ENCODE data around the gene VAMP2. TPM values are rescaled to one million over a fixed set of nuclear protein-coding genes. Genes with fewer than 3 reads are reported as not detected.
A peak's percentile ranks its signal among the peaks of the same experiment; 100 is the strongest.

The VAMP2 gene
- total RNA-seq, 1 experiment from 2014 or later: 2.9 TPM

GRCh38 chr17:8110456-8110804 lies 52.3 kb downstream of the VAMP2 start:
- DNase-seq (ENCODE audit: low read depth in 1 of 2, low spot score in 2 of 2): no peak
- H3K27ac ChIP-seq: no peak overlapping the region
- no peak overlapping the region for H3K4me3 ChIP-seq
- H3K36me3 ChIP-seq: no peaks in the 10 kb centered on the region
- H3K4me1 ChIP-seq (replicated peaks): peaks cover 5% of the 10 kb centered on the region; the same call in 1 of the 2 replicates
- H3K9me3 ChIP-seq (replicated peaks): no peaks in the 10 kb centered on the region
- peaks cover 28% of the 10 kb centered on the region for H3K27me3 ChIP-seq (replicated peaks)

GRCh38 chr17:8109661-8110455 lies 52.9 kb downstream of the VAMP2 start:
- Histone ChIP-seq H3K4me3 (no peak overlapping the region), H3K9me3 (replicated peaks) (no peaks in the 10 kb centered on the region), H3K36me3 (no peaks in the 10 kb centered on the region), H3K27ac (no peak overlapping the region), H3K4me1 (replicated peaks) (peaks cover 5% of the 10 kb centered on the region; the same call in 1 of the 2 replicates), H3K27me3 (replicated peaks) (peaks cover 25% of the 10 kb centered on the region)
- peak in 1 of 2 experiments; percentile 22 for DNase-seq (ENCODE audit: low read depth in 1 of 2, low spot score in 2 of 2)

Other genes starting within 250 kb of the VAMP2 start
- 0.42 TPM in 1 of 2 replicates, not detected in the other for gene RNF227, start 246.7 kb downstream of the VAMP2 start, total RNA-seq (2014; rRNA removed; shearing (Covaris generic))
- gene KCNAB3, start 233.1 kb downstream of the VAMP2 start, total RNA-seq (2014; rRNA removed; shearing (Covaris generic)): 0.45 and 2.7 TPM in 2 replicates
- 30.3 and 48.4 TPM in 2 replicates for gene TRAPPC1, start 231.0 kb downstream of the VAMP2 start, total RNA-seq (2014; rRNA removed; shearing (Covaris generic))
- gene CNTROB, start 230.7 kb downstream of the VAMP2 start, total RNA-seq (2014; rRNA removed; shearing (Covaris generic)): 30.9 and 41.4 TPM in 2 replicates
- gene GUCY2D, start 160.3 kb downstream of the VAMP2 start, total RNA-seq (2014; rRNA removed; shearing (Covaris generic)): not detected in 2 replicates
- gene ALOX15B, start 123.9 kb downstream of the VAMP2 start, total RNA-seq (2014; rRNA removed; shearing (Covaris generic)): not detected in 2 replicates
- gene ALOX12B, start 75.2 kb downstream of the VAMP2 start, total RNA-seq (2014; rRNA removed; shearing (Covaris generic)): not detected in 2 replicates
- not detected in 2 replicates for gene ALOXE3, start 44.4 kb downstream of the VAMP2 start, total RNA-seq (2014; rRNA removed; shearing (Covaris generic))
- not detected in 2 replicates for gene HES7, start 38.8 kb downstream of the VAMP2 start, total RNA-seq (2014; rRNA removed; shearing (Covaris generic))
- 1.0 and 8.3 TPM in 2 replicates for gene PER1, start 10.5 kb downstream of the VAMP2 start, total RNA-seq (2014; rRNA removed; shearing (Covaris generic))
- gene TMEM107, start 13.4 kb upstream of the VAMP2 start, total RNA-seq (2014; rRNA removed; shearing (Covaris generic)): 11.5 and 15.9 TPM in 2 replicates
- 4.3 and 7.4 TPM in 2 replicates for gene BORCS6, start 27.2 kb upstream of the VAMP2 start, total RNA-seq (2014; rRNA removed; shearing (Covaris generic))
- 99.7 and 119 TPM in 2 replicates for gene AURKB, start 47.6 kb upstream of the VAMP2 start, total RNA-seq (2014; rRNA removed; shearing (Covaris generic))
- 0.60 and 1.3 TPM in 2 replicates for gene CTC1, start 85.1 kb upstream of the VAMP2 start, total RNA-seq (2014; rRNA removed; shearing (Covaris generic))
- gene PFAS, start 86.3 kb upstream of the VAMP2 start, total RNA-seq (2014; rRNA removed; shearing (Covaris generic)): 29.3 and 60.1 TPM in 2 replicates
- 7.6 and 12.7 TPM in 2 replicates for gene RANGRF, start 125.7 kb upstream of the VAMP2 start, total RNA-seq (2014; rRNA removed; shearing (Covaris generic))
- gene SLC25A35, start 132.5 kb upstream of the VAMP2 start, total RNA-seq (2014; rRNA removed; shearing (Covaris generic)): 0.74 TPM in 1 of 2 replicates, not detected in the other
- gene ARHGEF15, start 147.3 kb upstream of the VAMP2 start, total RNA-seq (2014; rRNA removed; shearing (Covaris generic)): not detected in 2 replicates
- gene ODF4, start 176.9 kb upstream of the VAMP2 start, total RNA-seq (2014; rRNA removed; shearing (Covaris generic)): not detected in 2 replicates
- 2,200 and 2,622 TPM in 2 replicates for gene RPL26, start 220.2 kb upstream of the VAMP2 start, total RNA-seq (2014; rRNA removed; shearing (Covaris generic))
- not detected in 2 replicates for gene RNF222, start 234.9 kb upstream of the VAMP2 start, total RNA-seq (2014; rRNA removed; shearing (Covaris generic))

Data from SJSA1 (cell line).